ENCODE measurements around the gene KLC1.

KLC1 gene

GRCh38 chr14:103716899-103717411 lies 87.9 kb downstream of the KLC1 start:
- ChIA-PET POLR2A (no interaction called here), CTCF (no interaction called here)
- Histone ChIP-seq H3K27me3 (replicated peaks in 2 of 5; ENCODE audit: control insufficient read depth in 4 of 5, insufficient read depth in 5 of 5, low read length in 4 of 5) (no peaks in the 10 kb centered on the region), H3K4me1 (ENCODE audit: control extremely low read depth in 1 of 4, control insufficient read depth in 4 of 4, insufficient read depth in 4 of 4, low read length in 3 of 4) (peaks cover 0 to 36% (median 17%) of the 10 kb centered on the region in 4 experiments), H3K27ac (ENCODE audit: insufficient read depth in 1 of 2, low read depth in 1 of 2, low read length in 2 of 2, poor library complexity in 1 of 2, severe bottlenecking in 2 of 2) (no peak overlapping the region), H3K4me3 (ENCODE audit: control insufficient read depth in 1 of 7, extremely low read depth in 1 of 7, insufficient read depth in 4 of 7, low read depth in 2 of 7, low read length in 6 of 7) (peak overlapping the region in 4 of 7 experiments; percentile 75 to 88 (median 78)), H3K9me3 (ENCODE audit: control extremely low read depth in 1 of 5, control insufficient read depth in 4 of 5, insufficient read depth in 2 of 5, low read depth in 1 of 5, low read length in 4 of 5) (no peaks in the 10 kb centered on the region), H3K36me3 (ENCODE audit: control insufficient read depth in 4 of 4, insufficient read depth in 4 of 4, low read length in 3 of 4) (peaks cover 0 to 24% (median 0%) of the 10 kb centered on the region in 4 experiments)
- DNase-seq, result no peak
- WGBS (ENCODE audit: insufficient coverage), result 90% methylated on average over 14 of the region's 17 CpGs

- WGBS (ENCODE audit: insufficient coverage), result 86% methylated on average over 14 of the region's 16 CpGs
- DNase-seq, result no peak
- Histone ChIP-seq H3K36me3 (ENCODE audit: control insufficient read depth in 4 of 4, insufficient read depth in 4 of 4, low read length in 3 of 4) (peaks cover 0 to 7% (median 0%) of the 10 kb centered on the region in 4 experiments), H3K4me1 (ENCODE audit: control extremely low read depth in 1 of 4, control insufficient read depth in 4 of 4, insufficient read depth in 4 of 4, low read length in 3 of 4) (peaks cover 0 to 36% (median 17%) of the 10 kb centered on the region in 4 experiments), H3K27me3 (replicated peaks in 2 of 5; ENCODE audit: control insufficient read depth in 4 of 5, insufficient read depth in 5 of 5, low read length in 4 of 5) (no peaks in the 10 kb centered on the region), H3K27ac (ENCODE audit: insufficient read depth in 1 of 2, low read depth in 1 of 2, low read length in 2 of 2, poor library complexity in 1 of 2, severe bottlenecking in 2 of 2) (no peak overlapping the region), H3K9me3 (ENCODE audit: control extremely low read depth in 1 of 5, control insufficient read depth in 4 of 5, insufficient read depth in 2 of 5, low read depth in 1 of 5, low read length in 4 of 5) (no peaks in the 10 kb centered on the region), H3K4me3 (ENCODE audit: control insufficient read depth in 1 of 7, extremely low read depth in 1 of 7, insufficient read depth in 4 of 7, low read depth in 2 of 7, low read length in 6 of 7) (no peak overlapping the region)
- POLR2A ChIA-PET, result no interaction called here
- CTCF ChIA-PET, result interaction anchor here (0.7 to 1.2 kb wide), 5 partner anchors 11 to 52 kb away, joined by 3 to 4 read pairs (median 3); no protein-coding TSS in a partner anchor
These were observed 89.6 kb downstream of the KLC1 start for GRCh38 chr14:103718572-103718971.

- Histone ChIP-seq H3K9me3 (ENCODE audit: control extremely low read depth in 1 of 5, control insufficient read depth in 4 of 5, insufficient read depth in 2 of 5, low read depth in 1 of 5, low read length in 4 of 5) (no peaks in the 10 kb centered on the region), H3K27ac (ENCODE audit: insufficient read depth in 1 of 2, low read depth in 1 of 2, low read length in 2 of 2, poor library complexity in 1 of 2, severe bottlenecking in 2 of 2) (no peak overlapping the region), H3K27me3 (replicated peaks in 2 of 5; ENCODE audit: control insufficient read depth in 4 of 5, insufficient read depth in 5 of 5, low read length in 4 of 5) (no peaks in the 10 kb centered on the region), H3K4me3 (ENCODE audit: control insufficient read depth in 1 of 7, extremely low read depth in 1 of 7, insufficient read depth in 4 of 7, low read depth in 2 of 7, low read length in 6 of 7) (no peak overlapping the region), H3K36me3 (ENCODE audit: control insufficient read depth in 4 of 4, insufficient read depth in 4 of 4, low read length in 3 of 4) (peaks cover 0 to 3% (median 0%) of the 10 kb centered on the region in 4 experiments), H3K4me1 (ENCODE audit: control extremely low read depth in 1 of 4, control insufficient read depth in 4 of 4, insufficient read depth in 4 of 4, low read length in 3 of 4) (peaks cover 0 to 39% (median 9%) of the 10 kb centered on the region in 4 experiments)
- ChIA-PET POLR2A (no interaction called here), CTCF (interaction anchor here (1.0 to 1.7 kb wide), 2 partner anchors 10 to 24 kb away, joined by 3 to 4 read pairs; no protein-coding TSS in a partner anchor)
- WGBS (ENCODE audit: insufficient coverage), result 88% methylated on average over 5 of the region's 8 CpGs
- no peak for DNase-seq
These were observed 90.7 kb downstream of the KLC1 start for GRCh38 chr14:103719751-103720150.

- 96% methylated on average over 19 of the region's 26 CpGs for WGBS (ENCODE audit: insufficient coverage)
- CTCF ChIA-PET, result interaction anchor here (1.7 kb wide), 1 partner anchor 8 kb away, joined by 4 read pairs; no protein-coding TSS in a partner anchor
- Histone ChIP-seq H3K4me1 (ENCODE audit: control extremely low read depth in 1 of 4, control insufficient read depth in 4 of 4, insufficient read depth in 4 of 4, low read length in 3 of 4) (peaks cover 0 to 31% (median 6%) of the 10 kb centered on the region in 4 experiments), H3K36me3 (ENCODE audit: control insufficient read depth in 4 of 4, insufficient read depth in 4 of 4, low read length in 3 of 4) (peaks cover 0 to 14% (median 5%) of the 10 kb centered on the region in 4 experiments), H3K27me3 (replicated peaks in 2 of 5; ENCODE audit: control insufficient read depth in 4 of 5, insufficient read depth in 5 of 5, low read length in 4 of 5) (no peaks in the 10 kb centered on the region), H3K4me3 (ENCODE audit: control insufficient read depth in 1 of 7, extremely low read depth in 1 of 7, insufficient read depth in 4 of 7, low read depth in 2 of 7, low read length in 6 of 7) (no peak overlapping the region), H3K9me3 (ENCODE audit: control extremely low read depth in 1 of 5, control insufficient read depth in 4 of 5, insufficient read depth in 2 of 5, low read depth in 1 of 5, low read length in 4 of 5) (no peaks in the 10 kb centered on the region), H3K27ac (ENCODE audit: insufficient read depth in 1 of 2, low read depth in 1 of 2, low read length in 2 of 2, poor library complexity in 1 of 2, severe bottlenecking in 2 of 2) (no peak overlapping the region)
- no peak for DNase-seq
- POLR2A ChIA-PET, result no interaction called here
These were observed 92.5 kb downstream of the KLC1 start for GRCh38 chr14:103721334-103722120.

GRCh38 chr14:103723748-103724081 lies 94.7 kb downstream of the KLC1 start:
- no peaks in the 10 kb centered on the region for H3K9me3 ChIP-seq (ENCODE audit: control extremely low read depth in 1 of 5, control insufficient read depth in 4 of 5, insufficient read depth in 2 of 5, low read depth in 1 of 5, low read length in 4 of 5)
- no peak overlapping the region for H3K4me3 ChIP-seq (ENCODE audit: control insufficient read depth in 1 of 7, extremely low read depth in 1 of 7, insufficient read depth in 4 of 7, low read depth in 2 of 7, low read length in 6 of 7)
- CTCF ChIA-PET, result interaction anchor here (0.8 to 1.1 kb wide), 2 partner anchors 9 to 10 kb away, joined by 3 read pairs; partner anchors contain the start of gene XRCC3
- DNase-seq, result peak in 1 of 3 donors; percentile 20
- WGBS (ENCODE audit: insufficient coverage), result 86% methylated on average over 7 of the region's 7 CpGs
- H3K27me3 ChIP-seq (replicated peaks in 2 of 5; ENCODE audit: control insufficient read depth in 4 of 5, insufficient read depth in 5 of 5, low read length in 4 of 5), result no peaks in the 10 kb centered on the region
- POLR2A ChIA-PET, result no interaction called here
- H3K36me3 ChIP-seq (ENCODE audit: control insufficient read depth in 4 of 4, insufficient read depth in 4 of 4, low read length in 3 of 4), result peaks cover 0 to 28% (median 13%) of the 10 kb centered on the region in 4 experiments
- peaks cover 0 to 24% (median under 1%) of the 10 kb centered on the region in 4 experiments for H3K4me1 ChIP-seq (ENCODE audit: control extremely low read depth in 1 of 4, control insufficient read depth in 4 of 4, insufficient read depth in 4 of 4, low read length in 3 of 4)
- H3K27ac ChIP-seq (ENCODE audit: insufficient read depth in 1 of 2, low read depth in 1 of 2, low read length in 2 of 2, poor library complexity in 1 of 2, severe bottlenecking in 2 of 2), result no peak overlapping the region

- Histone ChIP-seq H3K27ac (ENCODE audit: insufficient read depth in 1 of 2, low read depth in 1 of 2, low read length in 2 of 2, poor library complexity in 1 of 2, severe bottlenecking in 2 of 2) (no peak overlapping the region), H3K9me3 (ENCODE audit: control extremely low read depth in 1 of 5, control insufficient read depth in 4 of 5, insufficient read depth in 2 of 5, low read depth in 1 of 5, low read length in 4 of 5) (no peaks in the 10 kb centered on the region), H3K36me3 (ENCODE audit: control insufficient read depth in 4 of 4, insufficient read depth in 4 of 4, low read length in 3 of 4) (peaks cover 0 to 32% (median 15%) of the 10 kb centered on the region in 4 experiments), H3K4me1 (ENCODE audit: control extremely low read depth in 1 of 4, control insufficient read depth in 4 of 4, insufficient read depth in 4 of 4, low read length in 3 of 4) (peaks cover 0 to 26% (median under 1%) of the 10 kb centered on the region in 4 experiments), H3K4me3 (ENCODE audit: control insufficient read depth in 1 of 7, extremely low read depth in 1 of 7, insufficient read depth in 4 of 7, low read depth in 2 of 7, low read length in 6 of 7) (no peak overlapping the region), H3K27me3 (replicated peaks in 2 of 5; ENCODE audit: control insufficient read depth in 4 of 5, insufficient read depth in 5 of 5, low read length in 4 of 5) (no peaks in the 10 kb centered on the region)
- 54% methylated on average over 19 of the region's 20 CpGs for WGBS (ENCODE audit: insufficient coverage)
- ChIA-PET CTCF (interaction anchor here (0.8 to 1.1 kb wide), 2 partner anchors 9 to 11 kb away, joined by 3 read pairs; partner anchors contain the start of gene XRCC3), POLR2A (no interaction called here)
- peak; percentile 56 to 72 (median 56) for DNase-seq
These were observed 95.1 kb downstream of the KLC1 start for GRCh38 chr14:103724116-103724515.
